ENCODE results near the gene PDCD11.
"Not testable (repeated sequence)": the region's sequence is repeated elsewhere in the genome, so short reads cannot be mapped to it uniquely, and the experiment has no call there.

PDCD11 gene

DNA sequence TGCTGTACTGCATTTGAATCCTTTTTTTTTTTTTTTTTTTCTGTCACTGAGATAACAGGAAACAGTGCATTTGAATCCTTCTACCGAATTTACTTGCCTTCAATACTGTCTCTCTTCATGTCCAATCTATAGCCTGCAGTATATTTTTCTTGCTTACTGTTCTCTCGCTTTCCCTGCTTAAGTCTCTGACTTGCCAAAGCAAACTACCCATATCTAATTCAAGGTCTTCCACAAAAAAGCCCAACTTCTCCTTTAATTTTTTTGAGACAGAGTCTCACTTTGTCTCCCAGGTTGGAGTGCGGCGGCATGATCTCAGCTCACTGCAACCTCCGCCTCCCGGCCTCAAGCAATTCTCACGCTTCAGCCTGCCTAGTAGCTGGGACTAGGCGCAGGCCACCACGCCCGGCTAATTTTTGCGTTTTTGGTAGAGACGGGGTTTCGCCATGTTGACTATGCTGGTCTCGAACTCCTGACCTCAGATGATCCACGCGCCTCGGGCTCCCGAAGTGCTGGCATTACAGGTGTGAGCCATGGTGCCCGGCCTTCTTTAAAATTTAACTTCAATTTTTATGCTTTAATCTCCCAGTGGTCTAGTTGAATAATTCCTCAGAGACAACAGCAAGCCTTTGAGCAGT, 882 bp downstream of the PDCD11 start:
- H3K36me3 ChIP-seq, result peaks cover 29 to 40% (median 31%) of the 10 kb centered on the region in 3 donors
- peak overlapping the region; percentile 87 to 90 for H3K4me3 ChIP-seq
- no peak overlapping the region for H3K27ac ChIP-seq
- intact Hi-C loops (cut with DNase I; ENCODE audit: low total_unique reads), result no loop called here
- no peaks in the 10 kb centered on the region for H3K27me3 ChIP-seq
- peaks cover 0 to 37% (median 28%) of the 10 kb centered on the region in 4 donors for H3K4me1 ChIP-seq
- H3K9me3 ChIP-seq, result no peaks in the 10 kb centered on the region
- DNase-seq, result no peak
- no peak for TF ChIP-seq CTCF (IDR thresholded peaks at IDR 0.05)

GRCh38 chr10:103413564-103413963, 17.1 kb downstream of the PDCD11 start:
- intact Hi-C loops (cut with DNase I; ENCODE audit: low total_unique reads), result no loop called here
- Histone ChIP-seq H3K9me3 (no peaks in the 10 kb centered on the region), H3K27me3 (no peaks in the 10 kb centered on the region), H3K4me3 (no peak overlapping the region), H3K27ac (no peak overlapping the region), H3K36me3 (peaks cover 79 to 96% (median 91%) of the 10 kb centered on the region in 3 donors), H3K4me1 (no peaks in the 10 kb centered on the region)
- no peak for TF ChIP-seq CTCF (IDR thresholded peaks at IDR 0.05)
- no peak for DNase-seq

- peaks cover 82 to 98% (median 98%) of the 10 kb centered on the region in 3 donors for H3K36me3 ChIP-seq
- no peak for DNase-seq
Measured at GRCh38 chr10:103415581-103415980, 19.2 kb downstream of the PDCD11 start.

GRCh38 chr10:103416436-103417147, 20.2 kb downstream of the PDCD11 start:
- TF ChIP-seq CTCF (IDR thresholded peaks at IDR 0.05), result peak; percentile 69 to 75

More at GRCh38 chr10:103415581-103415980, 19.2 kb downstream of the PDCD11 start:
- intact Hi-C loops (cut with DNase I; ENCODE audit: low total_unique reads), result no loop called here
- Histone ChIP-seq H3K9me3 (no peaks in the 10 kb centered on the region), H3K4me1 (no peaks in the 10 kb centered on the region), H3K4me3 (no peak overlapping the region), H3K27me3 (no peaks in the 10 kb centered on the region), H3K27ac (no peak overlapping the region)
- TF ChIP-seq CTCF (IDR thresholded peaks at IDR 0.05), result no peak

DNA sequence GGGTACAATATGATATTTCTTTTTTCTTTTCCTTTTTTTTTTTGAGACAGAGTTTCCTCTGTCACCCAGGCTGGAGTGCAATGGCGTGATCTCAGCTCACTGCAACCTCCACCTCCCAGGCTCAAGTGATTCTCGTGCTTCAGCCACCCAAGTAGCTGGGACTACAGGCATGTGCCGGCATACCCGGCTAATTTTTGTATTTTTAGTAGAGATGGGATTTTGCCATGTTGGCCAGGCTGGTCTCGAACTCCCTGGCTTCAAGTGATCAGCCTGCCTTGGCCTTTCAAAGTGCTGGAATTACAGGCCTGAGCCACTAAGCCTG, 20.7 kb downstream of the PDCD11 start:
- H3K4me1 ChIP-seq, H3K9me3 ChIP-seq, H3K27ac ChIP-seq, H3K27me3 ChIP-seq, H3K4me3 ChIP-seq, DNase-seq: not testable (repeated sequence)
- H3K36me3 ChIP-seq, result peaks cover 81 to 98% (median 95%) of the 10 kb centered on the region in 3 donors
- intact Hi-C loops (cut with DNase I; ENCODE audit: low total_unique reads), result loop anchor here (2.0 kb wide), 1 partner anchor 68 kb away; no protein-coding TSS in a partner anchor

More at GRCh38 chr10:103416436-103417147, 20.2 kb downstream of the PDCD11 start:
- no peak overlapping the region for H3K27ac ChIP-seq
- intact Hi-C loops (cut with DNase I; ENCODE audit: low total_unique reads), result loop anchor here (2.0 kb wide), 1 partner anchor 68 kb away; no protein-coding TSS in a partner anchor
- peak; percentile 77 to 83 for DNase-seq
- peaks cover 85 to 99% (median 98%) of the 10 kb centered on the region in 3 donors for H3K36me3 ChIP-seq
- H3K4me3 ChIP-seq, result no peak overlapping the region
- H3K27me3 ChIP-seq, result no peaks in the 10 kb centered on the region
- no peaks in the 10 kb centered on the region for H3K4me1 ChIP-seq
- H3K9me3 ChIP-seq, result no peaks in the 10 kb centered on the region

DNA sequence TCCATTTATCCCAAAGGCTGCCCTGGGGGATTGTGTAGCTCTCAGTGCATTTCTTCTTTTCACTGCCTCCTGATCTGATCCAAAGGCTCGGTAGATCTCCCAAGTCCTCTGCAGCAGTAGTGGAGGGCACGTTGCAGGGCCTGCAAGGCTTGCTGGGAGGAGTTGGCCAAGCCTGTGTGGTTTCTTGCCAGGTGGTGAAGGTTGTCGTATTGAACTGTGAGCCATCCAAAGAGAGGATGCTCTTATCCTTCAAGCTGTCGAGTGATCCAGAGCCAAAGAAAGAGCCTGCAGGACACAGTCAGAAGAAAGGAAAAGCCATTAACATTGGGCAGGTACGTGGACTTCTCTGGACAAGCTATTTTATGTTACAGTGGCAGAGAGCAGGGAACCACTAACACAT, 21.2 kb downstream of the PDCD11 start:
- intact Hi-C loops (cut with DNase I; ENCODE audit: low total_unique reads), result loop anchor here (2.0 kb wide), 1 partner anchor 67 kb away; no protein-coding TSS in a partner anchor
- Histone ChIP-seq H3K4me1 (no peaks in the 10 kb centered on the region), H3K27ac (no peak overlapping the region), H3K36me3 (peaks cover 81 to 98% (median 95%) of the 10 kb centered on the region in 3 donors), H3K27me3 (no peaks in the 10 kb centered on the region), H3K4me3 (no peak overlapping the region), H3K9me3 (no peaks in the 10 kb centered on the region)
- TF ChIP-seq CTCF (IDR thresholded peaks at IDR 0.05), result no peak
- no peak for DNase-seq

Data from tibial artery (tissue), 4 donors.